OCI-LY3 (cell line): ENCODE results near the gene LYRM9.
A peak's percentile ranks its signal among the peaks of the same experiment; 100 is the strongest.

Source experiments
- H2AFZ ChIP-seq: fragments of 200-600, 300-600 bp; shearing (Covaris generic); 2 replicates; pipeline ENCODE4 v1.6.0; 2014; ENCODE audit warnings: antibody characterized with exemption, low read depth, low read length
- H3K27ac ChIP-seq: fragments of 200-600, 300-600 bp; sonication (generic); 2 replicates; pipeline ENCODE4 v1.5.1; 2014; ENCODE audit warnings: mild to moderate bottlenecking, low read length, moderate library complexity, mixed read lengths
- H3K27me3 ChIP-seq: fragments of 200-600, 300-600 bp; sonication (generic); 2 replicates; pipeline ENCODE4 v1.6.1; 2014; ENCODE audit warnings: low read depth, low read length, mixed read lengths
- H3K36me3 ChIP-seq: fragments of 200-600, 300-600 bp; sonication (generic); replicated peaks from 2 replicates; pipeline ENCODE3; 2014; ENCODE audit warnings: low read depth, low read length, mixed read lengths
- H3K4me1 ChIP-seq: fragments of 300-600, 200-600 bp; sonication (generic); 2 replicates; pipeline ENCODE4 v1.6.1; 2014; ENCODE audit warnings: low read length, mixed read lengths
- H3K4me2 ChIP-seq: fragments of 200-600, 300-600 bp; sonication (generic); 2 replicates; pipeline ENCODE4 v1.6.1; 2014; ENCODE audit warnings: low read length, mixed read lengths
- H3K4me3 ChIP-seq: fragments of 300-600, 200-600 bp; sonication (generic); 2 replicates; pipeline ENCODE4 v1.5.1; 2014; ENCODE audit warnings: antibody characterized with exemption, mild to moderate bottlenecking, low read length, moderate library complexity
- H3K79me2 ChIP-seq: fragments of 300-600, 200-600 bp; shearing (Covaris generic); 2 replicates; pipeline ENCODE4 v1.6.1; 2014; ENCODE audit warnings: mild to moderate bottlenecking, low read length, mixed read lengths
- H3K9ac ChIP-seq: fragments of 300-600, 200-600 bp; shearing (Covaris generic); 2 replicates; pipeline ENCODE4 v1.6.0; 2014; ENCODE audit warnings: mild to moderate bottlenecking, low read length, moderate library complexity
- H3K9me3 ChIP-seq: fragments of 200-600, 300-600 bp; shearing (Covaris generic); 2 replicates; pipeline ENCODE4 v1.6.1; 2014; ENCODE audit warnings: low read length, mixed read lengths; ENCODE audit not compliant: insufficient read depth
- H4K20me1 ChIP-seq: fragments of 200-600, 300-600 bp; sonication (generic); 2 replicates; pipeline ENCODE4 v1.6.1; 2016; ENCODE audit warnings: low read length, mixed read lengths; ENCODE audit not compliant: insufficient read depth
- EZH2phosphoT487 ChIP-seq: fragments of 200-600 bp; shearing (Covaris generic); IDR thresholded peaks from 2 replicates; pipeline ENCODE4 v1.6.1; 2018; ENCODE audit warnings: antibody characterized with exemption, mixed run types, low read depth
- TF ChIP-seq, protein P1 (sequence below): fragments of 200-600, 300-600 bp; sonication (generic); IDR thresholded peaks from 2 replicates; pipeline ENCODE4 v1.5.1; 2014; ENCODE audit warnings: antibody characterized with exemption, low read length, low read depth

Gene LYRM9

DNA sequence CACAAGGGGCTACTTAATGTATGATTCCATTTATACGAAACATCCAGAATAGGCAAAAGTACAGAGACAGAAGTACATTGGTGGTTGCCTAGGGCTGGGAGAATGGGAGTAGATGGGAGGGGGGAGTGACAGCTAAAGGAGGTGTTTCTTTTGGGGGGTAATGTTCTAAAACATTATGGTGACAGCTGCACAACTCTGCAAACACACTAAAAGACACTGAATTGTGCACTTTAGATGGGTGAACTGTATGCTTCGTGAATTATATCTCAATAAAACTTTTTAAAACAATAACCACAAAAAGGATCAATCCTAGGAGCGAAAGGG is 661 bp downstream of the LYRM9 start:
- H2AFZ ChIP-seq: peak overlapping the region; percentile 62

DNA sequence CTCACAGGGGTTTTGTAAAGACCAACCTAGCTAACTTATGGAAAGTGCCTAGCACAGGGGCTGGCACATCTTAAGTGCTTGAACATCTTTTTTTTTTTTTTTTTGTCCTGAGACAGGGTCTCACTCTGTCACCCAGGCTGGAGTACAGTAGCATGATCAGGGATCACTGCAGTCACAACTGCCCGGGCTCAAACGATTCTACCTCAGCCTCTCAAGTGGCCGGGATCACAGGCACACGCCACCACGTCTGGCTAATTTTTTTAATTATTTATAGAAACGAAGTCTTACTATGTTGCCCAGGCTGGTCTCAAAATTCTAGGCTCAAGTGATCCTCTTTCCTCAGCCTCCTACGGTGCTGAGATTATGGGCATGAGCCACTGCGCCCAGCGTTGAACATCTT is 1.3 kb downstream of the LYRM9 start:
- no peaks in the 10 kb centered on the region for H4K20me1 ChIP-seq
- H3K27ac ChIP-seq: no peak overlapping the region
- no peak overlapping the region for H3K4me3 ChIP-seq
- TF ChIP-seq, protein P1, sequence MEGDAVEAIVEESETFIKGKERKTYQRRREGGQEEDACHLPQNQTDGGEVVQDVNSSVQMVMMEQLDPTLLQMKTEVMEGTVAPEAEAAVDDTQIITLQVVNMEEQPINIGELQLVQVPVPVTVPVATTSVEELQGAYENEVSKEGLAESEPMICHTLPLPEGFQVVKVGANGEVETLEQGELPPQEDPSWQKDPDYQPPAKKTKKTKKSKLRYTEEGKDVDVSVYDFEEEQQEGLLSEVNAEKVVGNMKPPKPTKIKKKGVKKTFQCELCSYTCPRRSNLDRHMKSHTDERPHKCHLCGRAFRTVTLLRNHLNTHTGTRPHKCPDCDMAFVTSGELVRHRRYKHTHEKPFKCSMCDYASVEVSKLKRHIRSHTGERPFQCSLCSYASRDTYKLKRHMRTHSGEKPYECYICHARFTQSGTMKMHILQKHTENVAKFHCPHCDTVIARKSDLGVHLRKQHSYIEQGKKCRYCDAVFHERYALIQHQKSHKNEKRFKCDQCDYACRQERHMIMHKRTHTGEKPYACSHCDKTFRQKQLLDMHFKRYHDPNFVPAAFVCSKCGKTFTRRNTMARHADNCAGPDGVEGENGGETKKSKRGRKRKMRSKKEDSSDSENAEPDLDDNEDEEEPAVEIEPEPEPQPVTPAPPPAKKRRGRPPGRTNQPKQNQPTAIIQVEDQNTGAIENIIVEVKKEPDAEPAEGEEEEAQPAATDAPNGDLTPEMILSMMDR: no peak
- TF ChIP-seq EZH2phosphoT487: no peak
- H3K79me2 ChIP-seq: no peaks in the 10 kb centered on the region
- no peak overlapping the region for H2AFZ ChIP-seq
- no peaks in the 10 kb centered on the region for H3K36me3 ChIP-seq
- no peak overlapping the region for H3K9ac ChIP-seq
- peaks cover 17% of the 10 kb centered on the region for H3K4me1 ChIP-seq
- no peak overlapping the region for H3K4me2 ChIP-seq
- peaks cover 24% of the 10 kb centered on the region for H3K27me3 ChIP-seq
- no peaks in the 10 kb centered on the region for H3K9me3 ChIP-seq

More for the DNA sequence above, 661 bp downstream of the LYRM9 start:
- peak overlapping the region; percentile 79 for H3K4me3 ChIP-seq
- TF ChIP-seq EZH2phosphoT487: no peak
- TF ChIP-seq, protein P1: no peak
- peaks cover 17% of the 10 kb centered on the region for H3K4me1 ChIP-seq
- no peaks in the 10 kb centered on the region for H3K9me3 ChIP-seq
- peak overlapping the region; percentile 83 for H3K4me2 ChIP-seq
- no peak overlapping the region for H3K27ac ChIP-seq
- no peaks in the 10 kb centered on the region for H3K79me2 ChIP-seq
- H3K27me3 ChIP-seq: peaks cover 25% of the 10 kb centered on the region
- no peaks in the 10 kb centered on the region for H3K36me3 ChIP-seq
- H4K20me1 ChIP-seq: no peaks in the 10 kb centered on the region
- H3K9ac ChIP-seq: peak overlapping the region; percentile 53

DNA sequence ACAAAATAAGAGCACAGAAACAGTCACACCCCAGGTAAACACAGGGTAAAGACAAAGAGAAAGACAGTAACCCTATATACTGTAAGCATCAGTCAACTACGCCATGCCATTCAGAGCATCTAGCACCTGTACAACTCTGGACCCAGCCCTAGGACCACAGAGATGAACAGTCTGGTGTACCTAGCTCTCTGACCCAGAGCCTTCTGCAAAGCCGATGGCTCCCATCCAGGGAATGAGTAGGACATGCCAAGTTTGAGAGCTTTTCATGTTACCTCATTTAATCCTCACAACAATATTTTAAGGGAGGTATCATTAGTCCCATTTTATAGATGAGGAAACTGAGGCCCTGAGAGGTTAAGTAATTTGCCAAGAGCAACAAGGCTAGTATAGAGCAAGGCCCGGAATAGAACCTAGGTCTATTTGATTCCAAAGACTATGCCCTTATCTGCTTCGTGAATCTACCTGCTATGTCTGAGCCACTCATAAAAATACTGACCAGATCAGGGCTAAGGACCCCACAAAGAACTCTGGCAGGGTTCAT is 3.4 kb downstream of the LYRM9 start:
- Histone ChIP-seq H2AFZ (no peak overlapping the region), H3K27ac (no peak overlapping the region), H3K36me3 (no peaks in the 10 kb centered on the region), H3K4me3 (no peak overlapping the region), H4K20me1 (no peaks in the 10 kb centered on the region), H3K4me2 (no peak overlapping the region), H3K79me2 (no peaks in the 10 kb centered on the region), H3K27me3 (peaks cover 9% of the 10 kb centered on the region; the same call in 1 of the 2 replicates), H3K4me1 (peaks cover 24% of the 10 kb centered on the region), H3K9me3 (no peaks in the 10 kb centered on the region), H3K9ac (no peak overlapping the region)
- TF ChIP-seq, protein P1: no peak
- TF ChIP-seq EZH2phosphoT487: no peak

DNA sequence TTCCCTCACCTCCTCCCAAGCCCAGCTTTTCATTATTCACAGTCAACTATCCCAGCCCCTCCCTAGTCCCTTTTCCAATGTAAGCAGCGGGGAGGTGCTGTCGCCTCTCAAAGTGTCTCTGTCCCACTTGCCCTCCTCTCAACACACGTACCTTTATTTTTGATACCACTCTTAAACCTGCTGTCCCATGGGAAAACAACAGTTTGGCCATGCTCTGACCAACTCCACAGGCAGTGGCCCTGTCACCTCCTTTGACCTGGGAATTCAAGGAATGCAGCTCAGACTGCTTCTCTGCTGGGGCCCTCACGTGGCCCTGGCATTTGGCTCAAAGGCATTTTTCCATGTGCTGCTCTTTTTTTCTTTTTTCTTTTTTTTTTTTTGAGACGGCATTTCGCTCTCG is 4.2 kb downstream of the LYRM9 start:
- H3K9me3 ChIP-seq: no peaks in the 10 kb centered on the region
- peaks cover 19% of the 10 kb centered on the region for H3K4me1 ChIP-seq
- H3K79me2 ChIP-seq: no peaks in the 10 kb centered on the region
- H3K9ac ChIP-seq: no peak overlapping the region
- H3K27me3 ChIP-seq: peaks cover 6% of the 10 kb centered on the region; the same call in 1 of the 2 replicates
- H2AFZ ChIP-seq: no peak overlapping the region
- no peak overlapping the region for H3K4me2 ChIP-seq
- H3K36me3 ChIP-seq: no peaks in the 10 kb centered on the region
- H3K4me3 ChIP-seq: no peak overlapping the region
- no peak for TF ChIP-seq EZH2phosphoT487
- no peaks in the 10 kb centered on the region for H4K20me1 ChIP-seq
- no peak overlapping the region for H3K27ac ChIP-seq
